Loucy (cell line): ENCODE measurements around the gene ARHGAP31.

ENCODE experiments used
- EZH2phosphoT487 ChIP-seq: fragments of 200-600 bp; IDR thresholded peaks from 2 replicates; pipeline ENCODE4 v1.6.1; 2018; ENCODE audit warnings: antibody characterized with exemption, mild to moderate bottlenecking, moderate library complexity, borderline replicate concordance
- TF ChIP-seq, protein P1 (sequence below): fragments of 200-600 bp; sonication (generic); conservative IDR thresholded peaks from 2 replicates; pipeline ENCODE4 v1.5.1; 2014; ENCODE audit warnings: mild to moderate bottlenecking, antibody characterized with exemption, low read length

- TF ChIP-seq, protein P1, sequence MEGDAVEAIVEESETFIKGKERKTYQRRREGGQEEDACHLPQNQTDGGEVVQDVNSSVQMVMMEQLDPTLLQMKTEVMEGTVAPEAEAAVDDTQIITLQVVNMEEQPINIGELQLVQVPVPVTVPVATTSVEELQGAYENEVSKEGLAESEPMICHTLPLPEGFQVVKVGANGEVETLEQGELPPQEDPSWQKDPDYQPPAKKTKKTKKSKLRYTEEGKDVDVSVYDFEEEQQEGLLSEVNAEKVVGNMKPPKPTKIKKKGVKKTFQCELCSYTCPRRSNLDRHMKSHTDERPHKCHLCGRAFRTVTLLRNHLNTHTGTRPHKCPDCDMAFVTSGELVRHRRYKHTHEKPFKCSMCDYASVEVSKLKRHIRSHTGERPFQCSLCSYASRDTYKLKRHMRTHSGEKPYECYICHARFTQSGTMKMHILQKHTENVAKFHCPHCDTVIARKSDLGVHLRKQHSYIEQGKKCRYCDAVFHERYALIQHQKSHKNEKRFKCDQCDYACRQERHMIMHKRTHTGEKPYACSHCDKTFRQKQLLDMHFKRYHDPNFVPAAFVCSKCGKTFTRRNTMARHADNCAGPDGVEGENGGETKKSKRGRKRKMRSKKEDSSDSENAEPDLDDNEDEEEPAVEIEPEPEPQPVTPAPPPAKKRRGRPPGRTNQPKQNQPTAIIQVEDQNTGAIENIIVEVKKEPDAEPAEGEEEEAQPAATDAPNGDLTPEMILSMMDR = no peak
- no peak for TF ChIP-seq EZH2phosphoT487
Observed at GRCh38 chr3:119350114-119350513, 55.9 kb downstream of the ARHGAP31 start.
